VCaP (cell line): ENCODE results near the gene KCND2.

Source experiments
- H3K27ac ChIP-seq: fragments of 450-650 bp; 2 replicates; pipeline ENCODE4 v1.5.1; 2017
- TF ChIP-seq, protein P1 (sequence below): fragments of 450-650 bp; conservative IDR thresholded peaks from 2 replicates; pipeline ENCODE4 v1.5.1; 2017; ENCODE audit warnings: mild to moderate bottlenecking, moderate library complexity

The KCND2 gene

GRCh38 chr7:120611975-120612374 lies 339.0 kb downstream of the KCND2 start:
- TF ChIP-seq, protein P1, sequence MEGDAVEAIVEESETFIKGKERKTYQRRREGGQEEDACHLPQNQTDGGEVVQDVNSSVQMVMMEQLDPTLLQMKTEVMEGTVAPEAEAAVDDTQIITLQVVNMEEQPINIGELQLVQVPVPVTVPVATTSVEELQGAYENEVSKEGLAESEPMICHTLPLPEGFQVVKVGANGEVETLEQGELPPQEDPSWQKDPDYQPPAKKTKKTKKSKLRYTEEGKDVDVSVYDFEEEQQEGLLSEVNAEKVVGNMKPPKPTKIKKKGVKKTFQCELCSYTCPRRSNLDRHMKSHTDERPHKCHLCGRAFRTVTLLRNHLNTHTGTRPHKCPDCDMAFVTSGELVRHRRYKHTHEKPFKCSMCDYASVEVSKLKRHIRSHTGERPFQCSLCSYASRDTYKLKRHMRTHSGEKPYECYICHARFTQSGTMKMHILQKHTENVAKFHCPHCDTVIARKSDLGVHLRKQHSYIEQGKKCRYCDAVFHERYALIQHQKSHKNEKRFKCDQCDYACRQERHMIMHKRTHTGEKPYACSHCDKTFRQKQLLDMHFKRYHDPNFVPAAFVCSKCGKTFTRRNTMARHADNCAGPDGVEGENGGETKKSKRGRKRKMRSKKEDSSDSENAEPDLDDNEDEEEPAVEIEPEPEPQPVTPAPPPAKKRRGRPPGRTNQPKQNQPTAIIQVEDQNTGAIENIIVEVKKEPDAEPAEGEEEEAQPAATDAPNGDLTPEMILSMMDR, result no peak
- H3K27ac ChIP-seq, result no peak overlapping the region

GRCh38 chr7:120615703-120616102 lies 342.7 kb downstream of the KCND2 start:
- no peak overlapping the region for H3K27ac ChIP-seq
- TF ChIP-seq, protein P1, result no peak

GRCh38 chr7:120617275-120617674 lies 344.3 kb downstream of the KCND2 start:
- TF ChIP-seq, protein P1, result no peak

DNA sequence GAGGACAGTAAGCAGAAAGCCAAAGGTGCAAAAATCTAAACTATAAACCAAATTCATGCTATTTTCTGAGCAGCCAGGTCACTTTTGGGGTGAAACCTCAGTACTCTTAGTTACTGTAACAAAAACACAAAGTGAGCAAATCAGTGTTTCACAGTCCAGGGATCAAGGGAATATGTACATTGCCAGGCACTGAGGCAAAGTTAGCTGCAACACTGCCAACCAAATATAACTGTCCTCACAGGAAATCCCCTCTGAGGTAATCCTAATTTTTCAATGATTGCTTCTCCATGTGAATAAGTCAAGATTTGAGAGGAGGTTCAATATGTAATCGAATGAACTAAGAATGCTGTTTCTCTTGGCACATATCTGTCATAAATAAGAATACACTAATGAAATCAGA lies 355.3 kb downstream of the KCND2 start:
- H3K27ac ChIP-seq, result no peak overlapping the region
- TF ChIP-seq, protein P1, result no peak

More at GRCh38 chr7:120617275-120617674, 344.3 kb downstream of the KCND2 start:
- no peak overlapping the region for H3K27ac ChIP-seq

GRCh38 chr7:120639884-120640283 lies 366.9 kb downstream of the KCND2 start:
- TF ChIP-seq, protein P1, result no peak
- no peak overlapping the region for H3K27ac ChIP-seq

GRCh38 chr7:120645966-120646365 lies 373.0 kb downstream of the KCND2 start:
- H3K27ac ChIP-seq, result no peak overlapping the region
- TF ChIP-seq, protein P1, result no peak

DNA sequence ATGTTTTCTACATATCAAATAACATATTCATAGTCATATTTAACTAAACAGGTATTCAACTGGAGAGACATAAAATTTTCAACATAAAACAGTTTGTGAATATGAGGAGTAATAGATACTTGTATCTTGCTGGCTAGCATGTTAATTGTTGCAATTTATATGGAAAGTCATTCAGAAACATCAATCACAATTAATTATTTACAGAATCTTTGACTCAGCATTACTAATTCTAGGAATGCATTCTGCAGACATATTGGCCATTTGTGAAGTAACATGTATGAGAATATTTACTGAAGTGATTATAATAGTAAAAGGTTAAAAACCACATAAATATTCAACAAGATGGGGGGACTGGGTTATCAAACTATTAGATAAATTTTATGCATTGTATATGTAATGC lies 381.3 kb downstream of the KCND2 start:
- no peak overlapping the region for H3K27ac ChIP-seq
- TF ChIP-seq, protein P1, result no peak
